ENCODE results near the gene RELB. TPM values are rescaled to one million over a fixed set of nuclear protein-coding genes. Genes with fewer than 3 reads are reported as not detected.

RELB gene
- total and polyA plus RNA-seq, 9 of the 15 experiments (the other 6 are each of a cell fraction or from before 2014, with no cell fraction given) = 0.15 to 1.1 (median 0.28) TPM; not detected in 2

DNA sequence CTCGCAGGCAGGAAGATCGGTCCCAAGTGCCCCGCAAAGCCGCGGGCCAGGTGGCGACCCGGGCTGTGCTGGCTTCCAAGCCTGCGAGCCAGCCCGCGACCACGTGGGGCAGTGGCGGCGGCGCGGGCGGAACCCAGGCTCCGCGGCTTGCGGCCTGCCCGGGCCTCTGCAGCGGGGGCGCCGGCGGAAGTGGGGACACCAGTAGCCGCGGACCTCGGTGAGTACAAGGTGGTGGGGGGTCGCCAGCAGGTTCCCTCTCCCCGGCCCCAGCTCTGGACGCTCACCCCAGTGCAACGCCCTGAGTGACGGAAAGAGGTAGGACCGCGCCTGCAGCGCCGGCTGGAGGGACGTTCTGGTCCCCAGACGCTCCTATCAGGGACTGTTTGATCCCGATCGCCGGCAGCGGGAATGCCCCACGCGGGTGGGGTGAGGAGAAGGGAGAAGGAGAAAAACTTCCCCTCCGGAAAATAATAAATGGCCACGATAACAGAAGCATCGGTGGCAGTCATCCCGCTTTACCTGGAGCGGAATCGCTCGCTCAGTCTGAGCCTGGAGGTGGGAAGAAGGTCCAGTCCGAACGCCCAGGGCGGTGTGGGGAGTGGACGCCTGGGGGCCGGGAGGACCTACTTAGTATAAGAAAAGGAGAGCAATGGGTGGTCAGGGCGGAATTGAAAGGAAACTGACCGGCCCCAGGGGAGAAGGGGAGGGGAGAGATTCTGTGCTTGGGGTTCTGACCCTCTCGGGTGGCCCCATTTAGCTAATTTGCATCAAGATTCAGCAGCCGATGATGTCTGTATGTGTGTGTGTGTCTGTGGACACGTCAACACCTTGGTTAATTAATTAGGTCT, 78.0 kb downstream of the RELB start, which contains the start of gene GEMIN7 (continued):
- TF ChIP-seq CHD4 (IDR thresholded peaks at IDR 0.05; ENCODE audit: insufficient read depth, insufficient replicate concordance, low read depth, low read length, poor library complexity, severe bottlenecking) (no peak), ZNF316 (IDR thresholded peaks at IDR 0.05) (no peak), ZNF57 (CRISPR knock-in tag; IDR thresholded peaks at IDR 0.05) (peak; percentile 52; the same call in 1 of the 2 replicates), BRD4 (IDR thresholded peaks at IDR 0.05) (peak; percentile 40; the same call in 1 of the 2 replicates), ZBTB1 (CRISPR knock-in tag; IDR thresholded peaks at IDR 0.05; ENCODE audit: borderline replicate concordance, low read depth) (peak; percentile 81; the same call in 1 of the 2 replicates), ZNF79 (CRISPR knock-in tag; IDR thresholded peaks at IDR 0.05; ENCODE audit: low read depth) (no peak), CXXC5 (CRISPR knock-in tag; IDR thresholded peaks at IDR 0.05) (peak; percentile 95), NFATC3 (IDR thresholded peaks at IDR 0.05) (no peak), BRF1 (IDR thresholded peaks at IDR 0.05; ENCODE audit: borderline replicate concordance, extremely low read depth, insufficient read length) (no peak), CC2D1A (IDR thresholded peaks at IDR 0.05) (no peak), TRIM24 (IDR thresholded peaks at IDR 0.05) (peak in 1 of 2 experiments; percentile 99; a peak in 2 of 4 replicates), HNRNPH1 (optimal IDR thresholded peaks at IDR 0.05; ENCODE audit: low read depth, low read length) (no peak), ZNF347 (CRISPR knock-in tag; IDR thresholded peaks at IDR 0.05; ENCODE audit: low read depth) (no peak), KDM5B (IDR thresholded peaks at IDR 0.05; ENCODE audit: insufficient replicate concordance, low read depth, low read length) (peak; percentile 77), BRD9 (IDR thresholded peaks at IDR 0.05; ENCODE audit: low read depth, partially characterized antibody) (no peak), KLF1 (tag; IDR thresholded peaks at IDR 0.05) (0 out of 2 replicates have a peak, but pooled peaks have one; percentile 77), MTF1 (CRISPR knock-in tag; IDR thresholded peaks at IDR 0.05; ENCODE audit: borderline replicate concordance) (no peak)
- TF ChIP-seq, protein P1, sequence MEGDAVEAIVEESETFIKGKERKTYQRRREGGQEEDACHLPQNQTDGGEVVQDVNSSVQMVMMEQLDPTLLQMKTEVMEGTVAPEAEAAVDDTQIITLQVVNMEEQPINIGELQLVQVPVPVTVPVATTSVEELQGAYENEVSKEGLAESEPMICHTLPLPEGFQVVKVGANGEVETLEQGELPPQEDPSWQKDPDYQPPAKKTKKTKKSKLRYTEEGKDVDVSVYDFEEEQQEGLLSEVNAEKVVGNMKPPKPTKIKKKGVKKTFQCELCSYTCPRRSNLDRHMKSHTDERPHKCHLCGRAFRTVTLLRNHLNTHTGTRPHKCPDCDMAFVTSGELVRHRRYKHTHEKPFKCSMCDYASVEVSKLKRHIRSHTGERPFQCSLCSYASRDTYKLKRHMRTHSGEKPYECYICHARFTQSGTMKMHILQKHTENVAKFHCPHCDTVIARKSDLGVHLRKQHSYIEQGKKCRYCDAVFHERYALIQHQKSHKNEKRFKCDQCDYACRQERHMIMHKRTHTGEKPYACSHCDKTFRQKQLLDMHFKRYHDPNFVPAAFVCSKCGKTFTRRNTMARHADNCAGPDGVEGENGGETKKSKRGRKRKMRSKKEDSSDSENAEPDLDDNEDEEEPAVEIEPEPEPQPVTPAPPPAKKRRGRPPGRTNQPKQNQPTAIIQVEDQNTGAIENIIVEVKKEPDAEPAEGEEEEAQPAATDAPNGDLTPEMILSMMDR (IDR thresholded peaks at IDR 0.05 in 2 of 3, conservative IDR thresholded peaks at IDR 0.05 in 1 of 3; ENCODE audit: insufficient read depth in 2 of 3, low read depth in 1 of 3, low read length in 3 of 3) = peak; percentile 11 to 56 (median 40); a peak in 4 of 6 replicates
- TF ChIP-seq, protein P2, sequence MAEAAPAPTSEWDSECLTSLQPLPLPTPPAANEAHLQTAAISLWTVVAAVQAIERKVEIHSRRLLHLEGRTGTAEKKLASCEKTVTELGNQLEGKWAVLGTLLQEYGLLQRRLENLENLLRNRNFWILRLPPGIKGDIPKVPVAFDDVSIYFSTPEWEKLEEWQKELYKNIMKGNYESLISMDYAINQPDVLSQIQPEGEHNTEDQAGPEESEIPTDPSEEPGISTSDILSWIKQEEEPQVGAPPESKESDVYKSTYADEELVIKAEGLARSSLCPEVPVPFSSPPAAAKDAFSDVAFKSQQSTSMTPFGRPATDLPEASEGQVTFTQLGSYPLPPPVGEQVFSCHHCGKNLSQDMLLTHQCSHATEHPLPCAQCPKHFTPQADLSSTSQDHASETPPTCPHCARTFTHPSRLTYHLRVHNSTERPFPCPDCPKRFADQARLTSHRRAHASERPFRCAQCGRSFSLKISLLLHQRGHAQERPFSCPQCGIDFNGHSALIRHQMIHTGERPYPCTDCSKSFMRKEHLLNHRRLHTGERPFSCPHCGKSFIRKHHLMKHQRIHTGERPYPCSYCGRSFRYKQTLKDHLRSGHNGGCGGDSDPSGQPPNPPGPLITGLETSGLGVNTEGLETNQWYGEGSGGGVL (CRISPR knock-in tag; IDR thresholded peaks at IDR 0.05) = no peak
- TF ChIP-seq, protein P3, sequence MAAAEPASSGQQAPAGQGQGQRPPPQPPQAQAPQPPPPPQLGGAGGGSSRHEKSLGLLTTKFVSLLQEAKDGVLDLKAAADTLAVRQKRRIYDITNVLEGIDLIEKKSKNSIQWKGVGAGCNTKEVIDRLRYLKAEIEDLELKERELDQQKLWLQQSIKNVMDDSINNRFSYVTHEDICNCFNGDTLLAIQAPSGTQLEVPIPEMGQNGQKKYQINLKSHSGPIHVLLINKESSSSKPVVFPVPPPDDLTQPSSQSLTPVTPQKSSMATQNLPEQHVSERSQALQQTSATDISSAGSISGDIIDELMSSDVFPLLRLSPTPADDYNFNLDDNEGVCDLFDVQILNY (CRISPR knock-in tag; IDR thresholded peaks at IDR 0.05) = 0 out of 2 replicates have a peak, but pooled peaks have one; percentile 64
- TF ChIP-seq, protein P4, sequence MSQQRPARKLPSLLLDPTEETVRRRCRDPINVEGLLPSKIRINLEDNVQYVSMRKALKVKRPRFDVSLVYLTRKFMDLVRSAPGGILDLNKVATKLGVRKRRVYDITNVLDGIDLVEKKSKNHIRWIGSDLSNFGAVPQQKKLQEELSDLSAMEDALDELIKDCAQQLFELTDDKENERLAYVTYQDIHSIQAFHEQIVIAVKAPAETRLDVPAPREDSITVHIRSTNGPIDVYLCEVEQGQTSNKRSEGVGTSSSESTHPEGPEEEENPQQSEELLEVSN (IDR thresholded peaks at IDR 0.05; ENCODE audit: borderline replicate concordance in 1 of 2, extremely low read depth in 1 of 2, insufficient read depth in 1 of 2, insufficient read length in 1 of 2, low read depth in 1 of 2, low read length in 1 of 2, poor library complexity in 1 of 2, severe bottlenecking in 1 of 2) = peak; percentile 89 to 97

All from K562 (cell line).